ENCODE measurements around the gene NIT1. TPM values are rescaled to one million over a fixed set of nuclear protein-coding genes. Genes with fewer than 3 reads are reported as not detected.

The NIT1 gene
- total and polyA plus RNA-seq, 9 of the 15 experiments (the other 6 are each of a cell fraction or from before 2014, with no cell fraction given) = 18.4 to 76.0 (median 33.7) TPM

GRCh38 chr1:161132410-161133219 is 14.7 kb downstream of the NIT1 start, which contains the start of gene DEDD (continued):
- TF ChIP-seq, protein P1, sequence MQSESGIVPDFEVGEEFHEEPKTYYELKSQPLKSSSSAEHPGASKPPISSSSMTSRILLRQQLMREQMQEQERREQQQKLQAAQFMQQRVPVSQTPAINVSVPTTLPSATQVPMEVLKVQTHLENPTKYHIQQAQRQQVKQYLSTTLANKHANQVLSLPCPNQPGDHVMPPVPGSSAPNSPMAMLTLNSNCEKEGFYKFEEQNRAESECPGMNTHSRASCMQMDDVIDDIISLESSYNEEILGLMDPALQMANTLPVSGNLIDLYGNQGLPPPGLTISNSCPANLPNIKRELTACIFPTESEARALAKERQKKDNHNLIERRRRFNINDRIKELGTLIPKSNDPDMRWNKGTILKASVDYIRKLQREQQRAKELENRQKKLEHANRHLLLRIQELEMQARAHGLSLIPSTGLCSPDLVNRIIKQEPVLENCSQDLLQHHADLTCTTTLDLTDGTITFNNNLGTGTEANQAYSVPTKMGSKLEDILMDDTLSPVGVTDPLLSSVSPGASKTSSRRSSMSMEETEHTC (IDR thresholded peaks at IDR 0.05) = no peak
- TF ChIP-seq HDAC1 (IDR thresholded peaks at IDR 0.05) (peak in 1 of 2 experiments; percentile 22; a peak in 1 of 4 replicates), ZBTB33 (CRISPR knock-in tag; IDR thresholded peaks at IDR 0.05) (peak; percentile 62), PHF20 (IDR thresholded peaks at IDR 0.05; ENCODE audit: partially characterized antibody) (peak; percentile 40), ZEB2 (IDR thresholded peaks at IDR 0.05) (peak; percentile 25; the same call in 1 of the 2 replicates), ZBTB34 (CRISPR knock-in tag; IDR thresholded peaks at IDR 0.05) (no peak), ZNF175 (CRISPR knock-in tag; IDR thresholded peaks at IDR 0.05; ENCODE audit: low read depth) (no peak; the same call in none of the 2 replicates), TOE1 (IDR thresholded peaks at IDR 0.05; ENCODE audit: borderline replicate concordance) (no peak), TOE1 (CRISPR knock-in tag; IDR thresholded peaks at IDR 0.05; ENCODE audit: borderline replicate concordance, low read depth) (no peak), ZNF239 (CRISPR knock-in tag; IDR thresholded peaks at IDR 0.05) (0 out of 2 replicates have a peak, but pooled peaks have one; percentile 21), MTA2 (IDR thresholded peaks at IDR 0.05; ENCODE audit: low read depth) (0 out of 2 replicates have a peak, but pooled peaks have one; percentile 13)
- TF ChIP-seq, protein P2, sequence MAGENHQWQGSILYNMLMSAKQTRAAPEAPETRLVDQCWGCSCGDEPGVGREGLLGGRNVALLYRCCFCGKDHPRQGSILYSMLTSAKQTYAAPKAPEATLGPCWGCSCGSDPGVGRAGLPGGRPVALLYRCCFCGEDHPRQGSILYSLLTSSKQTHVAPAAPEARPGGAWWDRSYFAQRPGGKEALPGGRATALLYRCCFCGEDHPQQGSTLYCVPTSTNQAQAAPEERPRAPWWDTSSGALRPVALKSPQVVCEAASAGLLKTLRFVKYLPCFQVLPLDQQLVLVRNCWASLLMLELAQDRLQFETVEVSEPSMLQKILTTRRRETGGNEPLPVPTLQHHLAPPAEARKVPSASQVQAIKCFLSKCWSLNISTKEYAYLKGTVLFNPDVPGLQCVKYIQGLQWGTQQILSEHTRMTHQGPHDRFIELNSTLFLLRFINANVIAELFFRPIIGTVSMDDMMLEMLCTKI (IDR thresholded peaks at IDR 0.05; ENCODE audit: partially characterized antibody) = no peak
- TF ChIP-seq, protein P3, sequence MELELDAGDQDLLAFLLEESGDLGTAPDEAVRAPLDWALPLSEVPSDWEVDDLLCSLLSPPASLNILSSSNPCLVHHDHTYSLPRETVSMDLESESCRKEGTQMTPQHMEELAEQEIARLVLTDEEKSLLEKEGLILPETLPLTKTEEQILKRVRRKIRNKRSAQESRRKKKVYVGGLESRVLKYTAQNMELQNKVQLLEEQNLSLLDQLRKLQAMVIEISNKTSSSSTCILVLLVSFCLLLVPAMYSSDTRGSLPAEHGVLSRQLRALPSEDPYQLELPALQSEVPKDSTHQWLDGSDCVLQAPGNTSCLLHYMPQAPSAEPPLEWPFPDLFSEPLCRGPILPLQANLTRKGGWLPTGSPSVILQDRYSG (tag; conservative IDR thresholded peaks at IDR 0.05; ENCODE audit: low read depth) = peak; percentile 85; the same call in 1 of the 2 replicates

All from K562 (cell line).